Measurements from ENCODE around the gene MYH11.
"Not testable (repeated sequence)": the region's sequence is repeated elsewhere in the genome, so short reads cannot be mapped to it uniquely, and the experiment has no call there.

The MYH11 gene

DNA sequence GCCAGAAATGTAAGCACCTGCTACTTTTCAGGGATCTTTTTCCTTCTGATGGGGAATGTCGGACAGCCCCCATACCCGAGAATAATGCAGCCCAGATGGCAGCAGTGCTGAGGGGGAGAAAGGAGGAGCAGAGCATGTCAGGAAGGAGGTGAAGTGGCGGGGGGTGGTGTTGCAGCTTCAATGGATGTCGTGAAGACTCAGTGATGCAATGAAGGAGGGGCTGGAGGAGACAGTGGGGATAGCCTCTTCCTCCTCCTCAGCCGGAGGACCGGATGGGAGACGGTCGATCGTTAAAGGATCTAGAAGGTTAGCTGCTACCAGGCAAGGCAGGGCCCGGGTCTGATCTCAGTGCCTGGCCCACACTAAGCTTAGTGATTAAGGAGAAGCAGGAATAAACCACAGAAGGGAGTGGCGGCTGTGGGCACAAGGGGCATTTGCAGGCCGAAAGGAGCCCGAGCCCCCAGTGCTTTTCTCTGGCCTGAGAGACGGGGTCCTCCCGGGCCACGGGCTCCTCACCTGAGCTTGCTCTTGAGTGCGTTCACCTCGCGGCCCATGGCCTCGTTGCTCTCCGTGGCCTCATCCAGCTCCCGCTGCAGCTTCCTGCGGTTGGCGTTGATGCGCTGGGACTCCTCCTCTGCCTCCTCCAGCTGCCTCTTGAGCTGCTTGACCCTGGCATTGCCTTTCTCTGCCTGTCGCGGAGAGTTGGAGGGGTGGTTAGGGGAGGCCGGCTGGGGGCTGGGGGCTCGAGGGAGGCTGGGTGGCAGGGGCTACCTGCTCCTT is 142.2 kb downstream of the MYH11 start:
- no peak for DNase-seq (ENCODE audit: low read depth)

DNA sequence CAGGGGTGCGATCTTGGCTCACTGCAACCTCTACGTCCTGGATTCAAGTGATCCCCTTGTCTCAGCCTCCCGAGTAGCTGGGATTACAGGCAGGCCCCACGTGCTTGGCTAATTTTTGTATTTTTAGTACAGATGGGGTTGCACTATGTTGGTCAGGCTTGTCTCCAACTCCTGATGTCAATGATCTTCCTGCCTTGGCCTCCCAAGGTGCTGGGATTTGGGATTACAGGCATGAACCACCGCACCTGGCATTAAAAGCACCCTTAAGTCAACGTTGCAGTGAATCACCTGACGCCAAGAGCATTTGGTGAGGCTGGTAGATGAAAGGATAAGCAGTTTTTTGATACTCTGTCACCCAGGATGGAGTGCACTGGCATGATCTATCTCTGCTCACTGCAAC is 147.8 kb downstream of the MYH11 start:
- DNase-seq (ENCODE audit: low read depth): no peak

DNA sequence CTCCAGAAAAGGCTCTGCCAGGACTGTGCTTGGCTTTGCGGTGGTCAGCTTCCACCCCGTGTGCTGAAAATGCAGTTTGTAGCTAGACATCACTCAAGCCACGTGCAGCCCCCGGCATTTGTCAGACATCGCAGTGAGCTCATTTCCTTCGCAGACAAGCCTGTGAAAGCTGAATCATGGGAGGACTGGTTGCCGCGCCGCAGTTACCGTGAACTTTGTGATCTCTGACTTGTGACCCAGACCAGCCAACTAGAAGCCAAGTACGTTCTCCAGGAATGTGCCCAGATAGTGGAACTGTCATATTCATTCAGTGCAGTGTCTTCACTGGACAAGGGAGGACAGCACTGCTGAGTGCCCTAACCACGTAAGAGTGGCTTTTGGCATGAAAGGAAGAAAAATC is 148.7 kb downstream of the MYH11 start:
- no peak for DNase-seq (ENCODE audit: low read depth)

DNA sequence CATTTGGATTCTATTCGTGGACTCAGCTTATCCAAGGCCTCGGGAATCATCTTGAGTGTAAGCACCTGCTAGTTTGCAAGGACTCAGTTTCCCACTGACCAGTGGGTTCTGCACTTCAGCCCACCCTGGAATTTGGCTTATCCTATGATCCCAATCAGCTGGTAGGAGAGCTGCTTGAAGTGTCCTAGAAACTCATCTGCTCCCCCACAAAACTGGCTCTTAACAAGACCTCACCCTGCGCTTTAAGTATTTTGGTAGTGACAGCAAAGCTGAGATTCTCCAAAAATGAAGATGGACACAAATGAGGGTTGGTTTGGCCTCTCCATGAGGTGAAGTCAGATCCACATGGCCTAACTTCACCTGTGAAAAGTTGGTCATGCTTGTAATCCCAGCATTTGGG is 149.5 kb downstream of the MYH11 start:
- DNase-seq (ENCODE audit: low read depth): no peak

DNA sequence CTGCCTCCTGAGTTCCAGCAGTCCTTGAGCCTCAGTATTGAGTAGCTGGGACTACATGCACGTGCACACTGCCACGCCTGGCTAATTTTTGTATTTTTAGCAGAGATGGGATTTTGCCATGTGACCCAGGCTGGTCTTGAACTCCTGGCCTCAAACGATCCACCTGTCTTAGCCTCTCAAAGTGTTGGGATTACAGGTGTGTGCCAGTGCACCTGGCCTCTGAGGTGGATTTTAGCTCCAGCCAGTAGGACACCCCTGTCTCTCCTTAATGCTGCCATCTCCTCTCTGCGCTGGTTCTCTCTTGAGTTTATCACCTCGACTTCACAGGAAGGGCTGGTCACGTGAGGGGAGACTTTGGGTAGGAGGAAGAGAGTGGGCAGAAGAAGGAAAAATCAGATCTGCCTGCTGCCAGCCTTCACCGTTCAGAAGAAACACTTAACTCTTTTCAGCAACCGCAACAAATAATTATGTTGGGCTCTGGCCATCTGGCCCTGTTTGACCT is 151.7 kb downstream of the MYH11 start:
- DNase-seq (ENCODE audit: low read depth): no peak

DNA sequence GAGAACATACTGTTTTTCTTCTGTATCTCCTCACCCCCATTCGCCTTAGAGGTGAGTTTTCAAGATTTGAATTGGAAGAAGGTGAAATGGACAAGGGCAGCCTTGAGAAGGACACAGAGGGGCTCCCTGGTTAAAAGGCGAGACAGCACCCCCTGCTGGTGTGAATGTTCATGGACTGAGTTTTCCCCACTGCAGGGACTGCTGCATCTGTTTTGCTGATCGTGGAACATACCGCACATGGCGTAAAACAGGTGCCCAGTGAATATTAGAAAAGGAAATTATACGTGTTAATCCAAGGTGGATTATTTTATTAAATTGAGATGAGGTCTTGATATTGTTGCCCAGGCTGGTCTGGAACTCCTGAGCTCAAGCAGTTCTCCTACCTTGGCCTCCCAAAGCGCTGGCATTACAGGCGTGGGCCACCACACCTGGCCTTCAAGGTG is 152.3 kb downstream of the MYH11 start:
- DNase-seq (ENCODE audit: low read depth): peak; percentile 72

DNA sequence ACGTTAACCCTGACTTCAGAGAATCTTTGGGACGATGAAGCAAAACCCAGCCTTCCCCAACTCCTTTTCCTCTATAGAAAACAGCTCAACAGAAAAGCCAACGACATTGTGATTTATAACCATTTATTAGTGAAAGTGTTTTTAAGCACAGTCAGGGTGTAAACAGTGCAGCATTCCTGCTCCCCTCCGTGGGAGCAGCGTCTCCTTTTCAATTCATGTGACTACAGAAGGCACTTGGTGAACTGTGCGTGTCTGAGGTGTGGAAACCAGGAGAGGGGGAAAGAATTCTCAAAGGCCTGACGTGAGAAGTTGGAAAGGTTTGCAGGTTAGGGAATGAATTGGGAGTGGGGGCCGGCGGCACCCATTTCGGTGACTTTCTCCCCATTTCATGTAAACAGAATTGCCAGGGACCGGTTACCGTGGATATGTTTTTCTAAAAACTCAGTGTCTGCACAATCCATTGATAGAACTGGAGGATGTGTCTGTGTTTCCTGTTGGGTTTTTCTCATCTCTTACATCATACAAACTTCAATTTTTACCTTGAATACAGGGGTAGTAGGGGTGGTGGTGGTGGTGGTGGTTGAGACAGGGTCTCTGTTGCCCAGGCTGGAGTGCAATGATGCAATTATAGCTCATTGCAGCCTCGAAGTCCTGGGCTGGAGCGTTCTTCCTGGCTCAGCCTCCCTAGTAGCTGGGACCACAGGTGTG is 153.6 kb downstream of the MYH11 start:
- DNase-seq (ENCODE audit: low read depth): no peak

DNA sequence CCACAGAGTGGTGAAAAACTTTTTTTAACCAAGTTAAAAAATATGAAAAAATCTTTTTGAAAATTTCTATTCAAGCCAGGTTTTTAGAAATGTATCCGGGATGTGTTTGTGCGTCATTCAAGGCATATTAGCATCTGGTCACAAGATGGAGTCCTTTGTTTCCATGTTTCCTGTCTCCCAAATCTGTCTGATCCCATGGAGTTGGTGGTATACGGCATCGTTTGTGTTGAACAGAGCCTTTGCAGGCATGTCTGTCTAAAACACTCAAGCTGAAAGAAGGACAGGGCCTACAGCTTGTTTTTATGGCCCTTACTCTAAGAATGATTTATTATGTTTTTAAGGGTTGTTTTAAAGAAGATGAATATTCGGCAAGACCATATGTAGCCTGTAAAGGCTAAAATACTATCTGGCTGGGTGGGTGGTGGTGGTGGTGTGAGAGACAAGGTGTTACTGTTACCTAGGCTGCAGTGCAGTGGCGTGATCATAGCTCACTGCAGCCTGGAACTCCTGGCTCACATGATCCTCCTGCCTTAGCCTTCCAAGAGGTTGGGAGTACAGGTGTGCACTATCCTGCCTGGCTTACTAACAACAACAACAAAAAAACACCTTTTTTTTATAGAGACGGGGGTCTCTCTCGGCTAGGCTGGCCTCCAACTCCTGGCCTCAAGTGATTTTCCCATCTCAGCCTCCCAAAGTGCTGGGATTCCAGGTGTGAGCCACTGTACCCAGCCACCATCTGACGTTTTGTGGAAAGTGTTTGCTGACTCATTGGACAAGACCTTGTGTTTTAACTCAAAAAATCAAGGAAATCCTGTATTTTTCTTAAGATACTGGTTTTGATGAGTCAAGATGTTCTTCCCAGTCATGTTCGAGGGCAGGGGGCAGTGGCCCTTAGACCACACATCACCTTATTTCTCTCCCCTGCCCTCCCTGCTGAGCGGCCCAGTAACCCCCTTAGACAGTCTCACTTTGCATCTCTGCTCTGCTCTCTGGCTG is 154.6 kb downstream of the MYH11 start:
- no peak for DNase-seq (ENCODE audit: low read depth)

DNA sequence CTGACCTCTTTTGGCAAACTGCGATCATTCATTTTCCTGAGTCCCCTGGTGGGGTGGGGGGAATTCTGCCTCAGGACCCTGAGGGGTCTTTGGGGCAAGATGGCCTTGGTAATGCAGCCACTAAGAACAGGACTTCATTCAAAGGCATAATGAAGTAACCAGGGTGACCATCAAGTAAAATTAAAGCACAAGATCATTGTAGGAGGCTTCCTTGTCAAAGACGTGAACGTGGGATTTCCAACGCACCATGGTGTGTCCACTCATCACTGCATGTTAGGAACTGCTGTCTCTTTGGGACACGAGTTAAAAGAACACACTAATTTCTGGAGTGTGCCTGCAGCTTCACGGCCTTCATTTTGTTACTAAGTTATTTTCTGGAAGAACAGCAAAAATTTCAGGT is 155.5 kb downstream of the MYH11 start:
- DNase-seq (ENCODE audit: low read depth): no peak

DNA sequence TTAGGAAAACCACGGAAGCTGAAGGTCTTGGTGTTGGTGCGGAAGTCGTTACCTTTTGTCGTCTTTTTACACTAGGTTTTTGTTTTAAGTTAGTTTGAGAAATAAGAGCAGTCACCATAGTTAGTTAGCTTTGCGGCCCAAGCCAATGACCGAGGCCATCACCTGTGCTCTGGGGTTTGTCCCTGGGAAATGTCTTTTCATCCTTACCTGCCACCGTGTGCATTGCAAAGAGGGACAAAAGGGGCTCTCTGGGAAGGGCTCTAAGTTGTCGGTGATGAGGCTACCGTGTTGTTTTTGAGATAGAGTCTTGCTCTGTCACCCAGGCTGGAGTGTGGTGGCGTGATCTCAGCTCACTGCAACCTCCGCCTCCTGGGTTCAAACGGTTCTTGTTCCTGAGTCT is 157.0 kb downstream of the MYH11 start:
- no peak for DNase-seq (ENCODE audit: low read depth)

DNA sequence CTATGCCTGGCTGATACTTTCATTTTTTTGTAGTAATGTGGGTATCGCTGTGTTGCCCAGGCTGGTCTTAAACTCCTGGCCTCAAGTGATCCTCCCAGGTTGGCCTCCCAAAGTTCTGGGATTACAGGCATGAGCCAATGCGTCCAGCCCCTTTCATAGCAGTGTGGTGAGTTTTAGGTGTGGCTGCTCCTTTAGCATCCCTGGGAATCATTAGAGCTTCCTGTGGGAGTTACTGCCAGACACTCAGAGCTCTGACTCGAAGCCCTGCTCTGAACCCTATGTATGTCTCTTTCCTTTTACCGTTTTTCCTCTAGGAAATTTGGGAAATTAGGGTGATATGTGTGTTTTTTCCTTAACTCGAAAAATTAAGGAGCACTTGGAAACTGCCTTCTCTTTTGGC is 162.3 kb downstream of the MYH11 start:
- no peak for DNase-seq (ENCODE audit: low read depth)

DNA sequence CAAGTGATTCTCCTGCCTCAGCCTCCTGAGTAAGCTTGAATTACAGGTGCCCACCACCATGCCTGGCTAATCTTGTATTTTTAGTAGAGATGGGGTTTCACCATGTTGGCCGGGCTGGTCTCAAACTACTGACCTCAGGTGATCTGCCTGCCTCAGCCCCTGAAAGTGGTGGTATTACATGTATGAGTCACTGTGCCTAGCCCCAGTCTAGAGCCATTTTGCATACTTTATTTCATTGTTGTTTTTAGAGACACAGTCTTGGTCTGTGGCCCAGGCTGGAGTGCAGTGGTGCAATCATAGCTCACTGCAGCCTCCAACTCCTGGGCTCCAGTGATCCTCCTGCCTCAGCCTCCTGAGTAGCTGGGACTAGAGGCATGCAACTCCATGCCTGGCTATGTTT is 164.3 kb downstream of the MYH11 start:
- DNase-seq (ENCODE audit: low read depth): not testable (repeated sequence)

DNA sequence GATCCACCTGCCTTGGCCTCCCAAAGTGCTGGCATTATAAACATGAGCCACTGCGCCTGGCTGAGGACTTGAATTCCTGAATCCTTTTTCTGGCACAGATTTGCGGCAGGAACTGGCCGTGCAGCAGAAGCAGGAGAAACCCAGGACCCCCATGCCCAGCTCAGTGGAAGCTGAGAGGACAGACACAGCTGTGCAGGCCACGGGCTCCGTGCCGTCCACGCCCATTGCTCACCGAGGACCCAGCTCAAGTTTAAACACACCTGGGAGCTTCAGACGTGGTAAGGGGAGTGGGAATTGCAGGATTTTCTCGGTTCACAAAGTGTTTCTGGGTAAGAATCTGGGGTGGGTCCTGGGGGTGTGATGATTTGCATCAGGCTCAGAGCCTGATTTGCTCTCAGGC is 165.8 kb downstream of the MYH11 start:
- no peak for DNase-seq (ENCODE audit: low read depth)

DNA sequence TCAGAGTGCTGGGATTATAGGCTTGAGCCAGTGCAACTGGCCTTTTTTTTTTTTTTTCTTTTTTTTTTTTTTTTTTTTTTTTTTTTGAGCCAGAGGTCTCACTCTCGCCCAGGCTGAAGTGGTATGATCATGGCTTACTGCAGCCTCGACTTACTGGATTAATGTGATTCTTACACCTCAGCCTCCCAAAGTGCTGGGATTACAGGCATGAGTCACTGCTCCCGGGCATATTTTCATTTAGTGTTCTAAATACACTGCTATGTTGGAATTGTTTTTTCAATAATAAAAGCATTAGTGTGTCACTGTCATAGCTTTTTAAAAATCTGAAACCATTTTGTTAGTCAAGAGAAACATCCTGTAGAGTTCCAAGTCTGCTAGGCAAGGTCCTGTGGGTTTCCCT is 166.5 kb downstream of the MYH11 start:
- no peak for DNase-seq (ENCODE audit: low read depth)

DNA sequence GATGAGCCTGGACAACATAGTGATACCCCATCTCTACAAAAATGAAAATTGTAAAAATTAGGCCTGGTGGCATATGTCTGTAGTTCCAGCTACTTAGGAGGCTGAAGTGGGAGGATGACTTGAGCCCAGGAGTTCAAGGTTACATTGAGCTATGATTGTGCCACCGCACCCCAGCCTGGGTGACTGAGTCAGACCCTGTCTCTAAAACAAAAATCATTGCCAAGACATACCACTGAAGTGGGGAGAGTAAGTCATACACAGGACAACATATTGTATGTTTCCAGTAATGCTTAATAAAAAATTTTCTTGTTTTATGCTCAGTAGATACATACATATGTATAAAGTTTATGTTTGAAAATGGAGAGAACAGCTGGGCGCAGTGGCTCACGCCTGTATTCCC is 167.5 kb downstream of the MYH11 start:
- DNase-seq (ENCODE audit: low read depth): no peak

DNA sequence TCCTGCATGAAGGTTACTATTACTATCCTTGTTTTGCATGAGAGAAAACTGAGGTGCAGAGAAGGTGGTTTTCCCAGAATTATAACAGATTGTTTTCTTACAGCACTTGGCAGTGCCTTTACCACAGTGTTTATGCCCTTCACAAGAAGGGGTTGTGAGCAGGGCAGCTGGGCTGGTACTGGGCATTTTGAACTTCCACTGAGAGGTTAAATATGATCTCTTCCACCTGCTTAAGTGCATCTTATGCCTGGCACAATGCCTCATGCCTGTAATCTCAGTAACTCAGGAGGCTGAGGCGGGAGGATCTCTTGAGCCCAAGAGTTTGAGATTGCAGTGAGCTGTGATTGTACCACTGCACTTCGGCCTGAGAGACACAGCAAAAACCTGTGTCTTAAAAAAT is 170.5 kb downstream of the MYH11 start:
- no peak for DNase-seq (ENCODE audit: low read depth)

DNA sequence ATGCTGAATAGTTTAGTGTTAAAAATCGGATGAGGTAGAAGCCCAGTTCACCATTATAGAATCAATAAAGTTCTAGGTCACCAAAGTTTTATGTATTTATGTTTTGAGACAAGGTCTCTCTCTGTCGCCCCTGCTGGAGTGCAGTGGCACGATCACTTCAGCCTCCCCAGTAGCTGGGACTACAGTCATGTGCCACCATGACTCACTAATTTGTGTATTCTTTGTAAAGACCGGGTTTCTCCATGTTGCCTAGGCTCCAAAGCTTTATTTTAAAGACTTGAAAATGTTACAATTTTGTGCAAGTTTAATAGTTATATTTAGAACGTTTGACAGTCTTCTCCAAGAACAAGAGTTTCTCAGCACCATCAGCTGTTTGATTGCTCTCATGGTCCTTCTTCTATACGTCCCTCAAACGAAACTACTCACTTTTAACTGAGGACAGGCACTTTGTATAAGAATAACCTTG is 174.7 kb downstream of the MYH11 start:
- DNase-seq (ENCODE audit: low read depth): peak; percentile 16

DNA sequence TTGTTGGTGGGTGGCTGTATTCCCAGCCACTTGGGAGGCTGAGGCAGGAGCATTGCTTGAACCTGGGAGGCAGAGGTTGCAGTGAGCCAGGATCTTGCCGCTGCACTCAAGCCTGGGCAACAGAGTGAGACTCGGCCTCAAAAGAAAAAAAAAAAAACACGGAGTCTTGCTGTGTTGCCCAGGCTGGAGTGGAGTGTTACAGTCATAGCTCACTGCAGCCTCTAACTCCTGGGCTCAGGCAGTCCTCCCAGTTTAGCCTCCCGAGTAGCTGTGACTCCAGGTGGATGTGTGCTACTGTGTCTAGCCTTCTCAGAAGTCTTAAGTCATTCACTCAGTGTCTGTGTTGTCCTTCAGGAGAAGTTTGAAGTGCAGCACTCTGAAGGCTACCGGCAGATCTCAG is 179.4 kb downstream of the MYH11 start:
- no peak for DNase-seq (ENCODE audit: low read depth)

DNA sequence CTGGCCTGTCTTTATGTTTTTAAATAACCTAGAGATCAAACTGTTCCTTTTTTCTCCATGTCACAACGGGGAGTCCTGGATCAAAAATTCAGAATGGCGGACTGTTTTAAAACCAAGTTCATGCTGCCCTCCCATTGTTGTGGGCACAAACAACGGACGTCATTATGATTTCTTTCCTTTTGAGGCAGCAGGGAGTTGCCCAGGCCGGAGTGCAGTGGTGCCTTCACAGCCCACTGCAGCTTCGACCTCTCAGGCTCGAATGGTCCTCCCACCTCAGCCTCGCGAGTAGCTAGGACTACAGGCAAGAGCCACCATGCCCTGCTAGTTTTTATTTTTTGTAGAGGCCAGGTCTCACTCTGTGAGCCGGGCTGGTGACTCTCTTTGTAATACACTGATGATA is 180.3 kb downstream of the MYH11 start:
- no peak for DNase-seq (ENCODE audit: low read depth)

DNA sequence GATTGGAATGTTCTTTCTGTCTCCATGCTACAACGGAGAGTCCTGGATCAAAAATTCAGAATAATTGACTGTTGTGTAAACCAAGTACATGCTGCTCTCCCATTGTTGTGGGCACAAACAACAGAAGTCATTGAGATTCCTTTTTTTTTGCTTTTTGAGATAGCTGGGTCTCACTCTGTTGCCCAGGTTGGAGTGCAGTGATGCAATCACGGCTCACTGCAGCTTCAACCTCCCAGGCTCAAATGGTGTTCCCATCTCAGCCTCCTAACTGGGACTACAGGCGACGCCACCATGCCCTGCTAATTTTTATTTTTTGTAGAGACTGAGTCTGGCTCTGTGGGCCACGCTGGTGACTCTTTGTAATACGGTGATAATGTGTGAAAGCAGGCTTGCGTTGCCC is 182.3 kb downstream of the MYH11 start:
- DNase-seq (ENCODE audit: low read depth): no peak

DNA sequence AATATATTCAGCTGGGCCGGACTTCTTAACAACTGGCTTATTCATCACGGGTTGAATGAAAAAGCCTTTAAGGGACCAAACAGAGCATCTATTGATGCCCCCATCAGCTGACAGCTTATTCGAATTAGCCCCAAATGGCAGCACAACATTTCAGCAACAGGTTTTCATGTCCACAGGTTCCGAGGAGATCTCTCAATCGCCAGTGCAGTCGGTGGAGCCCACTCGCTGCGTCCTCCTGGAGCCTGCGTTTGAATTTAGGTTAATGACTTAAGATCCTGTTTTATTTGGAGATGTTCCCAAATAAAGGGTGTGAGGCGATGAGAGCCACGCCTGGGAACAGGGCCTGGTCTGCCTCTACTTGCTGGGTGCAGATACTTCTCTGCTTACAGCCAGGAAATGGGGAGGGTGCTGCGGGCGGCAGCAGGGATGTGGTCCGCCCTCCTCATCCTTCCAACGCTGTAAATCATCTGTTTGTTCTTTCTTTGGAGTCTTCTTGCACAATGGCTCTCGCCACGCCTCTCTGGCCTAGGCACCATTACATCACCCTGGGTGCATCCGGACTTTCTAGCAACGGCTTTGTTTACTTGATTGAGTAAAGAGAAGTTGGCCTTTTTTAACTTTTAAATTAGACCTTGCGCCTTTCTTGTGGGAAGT is 184.2 kb downstream of the MYH11 start:
- DNase-seq (ENCODE audit: low read depth): peak; percentile 50

DNA sequence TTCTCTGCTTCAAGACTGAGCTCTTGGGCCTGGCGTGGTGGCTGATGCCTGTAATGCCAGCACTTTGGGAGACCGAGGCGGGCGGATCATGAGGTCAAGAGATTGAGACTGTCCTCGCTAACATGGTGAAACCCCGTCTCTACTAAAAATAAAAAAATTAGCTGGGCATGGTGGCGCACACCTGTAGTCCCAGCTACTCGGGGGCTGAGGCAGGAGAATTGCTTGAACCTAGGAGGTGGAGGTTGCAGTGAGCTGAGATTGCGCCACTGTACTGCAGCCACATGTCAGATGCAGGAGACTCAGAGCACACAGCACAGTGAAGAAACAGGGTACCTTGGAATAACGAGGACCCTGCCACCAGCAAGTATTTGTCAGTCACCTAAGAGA is 184.7 kb downstream of the MYH11 start:
- DNase-seq (ENCODE audit: low read depth): not testable (repeated sequence)
